ENCODE data around the gene RHO. TPM values are rescaled to one million over a fixed set of nuclear protein-coding genes. Genes with fewer than 3 reads are reported as not detected.
"Not testable (repeated sequence)": the region's sequence is repeated elsewhere in the genome, so short reads cannot be mapped to it uniquely, and the experiment has no call there.

Gene RHO
- total RNA-seq, 1 donor from 2014 or later = not detected

DNA sequence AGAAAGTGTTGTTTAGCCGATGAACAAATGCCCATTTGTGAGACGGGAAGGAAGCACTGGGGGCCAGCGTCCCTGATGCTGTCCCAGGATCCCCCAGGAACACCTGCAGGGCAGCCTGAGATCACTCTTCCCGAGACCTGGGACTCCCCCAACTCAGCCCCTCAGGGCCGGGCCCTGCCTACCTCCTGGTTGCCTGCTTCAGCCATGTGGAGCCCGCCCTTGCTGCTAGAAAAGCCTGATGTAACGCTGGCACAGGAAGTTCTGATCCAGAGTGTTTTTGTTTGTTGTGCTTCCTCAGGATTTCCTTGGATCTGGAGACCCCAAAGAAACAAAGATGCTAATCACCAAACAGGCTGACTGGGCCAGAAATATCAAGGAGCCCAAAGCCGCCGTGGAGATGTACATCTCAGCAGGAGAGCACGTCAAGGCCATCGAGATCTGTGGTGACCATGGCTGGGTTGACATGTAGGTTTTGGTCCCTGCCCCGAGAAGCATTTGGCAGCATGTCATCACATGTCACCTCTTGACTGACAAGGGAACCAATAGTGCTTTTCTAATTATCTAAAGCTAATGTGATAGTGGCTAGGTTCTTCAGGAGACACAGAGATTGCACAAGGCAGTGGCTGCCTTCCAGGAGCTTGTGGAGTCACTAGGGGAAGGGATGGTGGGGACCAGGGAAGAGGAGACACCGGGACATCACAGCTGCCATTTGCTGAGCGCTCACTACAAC, 28.7 kb upstream of the RHO start:
- DNase-seq (ENCODE audit: low read depth) = not testable (repeated sequence)

DNA sequence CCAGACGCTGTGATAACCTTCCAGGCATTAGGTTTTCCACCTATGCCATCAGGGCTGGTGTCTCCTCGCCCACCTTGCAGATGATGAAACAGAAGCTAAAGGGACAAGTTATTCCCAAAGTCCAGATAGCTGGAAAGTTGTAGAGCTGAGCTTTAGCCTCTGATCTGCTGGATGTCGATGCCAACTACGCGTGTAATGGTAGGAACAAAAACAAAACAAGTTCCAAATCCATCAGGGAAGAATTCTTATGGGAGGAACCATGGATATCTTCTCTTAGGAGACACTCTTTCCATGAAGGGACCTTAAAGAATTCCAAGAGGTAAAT, 28.1 kb upstream of the RHO start:
- DNase-seq (ENCODE audit: low read depth) = no peak

DNA sequence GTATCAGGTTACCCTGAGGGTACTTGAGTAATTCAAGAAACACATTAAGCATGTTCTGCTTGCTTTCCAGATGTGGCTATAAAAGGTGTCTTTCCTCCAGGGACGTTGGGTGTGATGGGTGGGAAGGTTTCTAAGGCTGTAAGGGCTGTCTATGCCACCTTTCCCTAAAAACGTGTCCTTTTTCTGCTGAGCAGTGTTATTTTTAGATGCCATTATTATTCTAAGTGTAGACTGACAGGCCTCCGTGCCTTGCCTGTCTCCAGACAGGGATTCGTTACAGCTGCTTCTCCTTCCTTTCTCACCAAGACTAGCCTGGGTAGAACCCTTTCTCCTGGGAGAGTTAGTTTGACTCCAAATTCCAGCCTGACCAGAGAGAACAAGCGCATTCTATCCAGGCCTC, 26.8 kb upstream of the RHO start:
- no peak for DNase-seq (ENCODE audit: low read depth)

DNA sequence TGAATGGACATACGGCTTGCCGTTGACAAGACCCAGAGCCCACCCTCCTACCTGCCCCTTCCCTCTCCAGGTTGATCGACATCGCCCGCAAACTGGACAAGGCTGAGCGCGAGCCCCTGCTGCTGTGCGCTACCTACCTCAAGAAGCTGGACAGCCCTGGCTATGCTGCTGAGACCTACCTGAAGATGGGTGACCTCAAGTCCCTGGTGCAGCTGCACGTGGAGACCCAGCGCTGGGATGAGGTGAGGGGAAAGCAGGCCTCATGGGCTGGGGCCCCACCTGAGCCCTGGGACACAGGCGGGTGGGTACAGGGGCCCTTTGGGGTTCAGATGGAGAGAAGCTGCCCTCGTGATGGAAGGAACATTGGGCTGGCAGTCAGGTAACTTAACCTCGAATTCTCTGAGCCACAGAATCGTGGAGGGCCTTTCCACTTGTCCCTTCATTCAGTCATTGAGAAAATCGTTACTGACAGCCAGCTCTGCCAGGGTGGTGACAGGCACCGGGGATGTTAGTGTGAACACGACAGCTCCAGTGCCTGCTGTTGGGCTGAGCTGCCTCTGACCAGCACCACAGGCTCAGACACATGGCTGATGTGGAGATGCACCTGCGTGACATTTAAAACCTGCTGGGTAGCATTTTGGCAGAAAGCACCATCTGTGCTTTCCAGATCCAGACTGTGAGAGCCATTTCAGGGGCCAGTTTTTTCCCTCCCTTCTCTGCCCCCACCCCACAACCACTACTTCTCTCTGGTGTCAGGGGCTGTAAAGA, 25.6 kb upstream of the RHO start:
- no peak for DNase-seq (ENCODE audit: low read depth)

DNA sequence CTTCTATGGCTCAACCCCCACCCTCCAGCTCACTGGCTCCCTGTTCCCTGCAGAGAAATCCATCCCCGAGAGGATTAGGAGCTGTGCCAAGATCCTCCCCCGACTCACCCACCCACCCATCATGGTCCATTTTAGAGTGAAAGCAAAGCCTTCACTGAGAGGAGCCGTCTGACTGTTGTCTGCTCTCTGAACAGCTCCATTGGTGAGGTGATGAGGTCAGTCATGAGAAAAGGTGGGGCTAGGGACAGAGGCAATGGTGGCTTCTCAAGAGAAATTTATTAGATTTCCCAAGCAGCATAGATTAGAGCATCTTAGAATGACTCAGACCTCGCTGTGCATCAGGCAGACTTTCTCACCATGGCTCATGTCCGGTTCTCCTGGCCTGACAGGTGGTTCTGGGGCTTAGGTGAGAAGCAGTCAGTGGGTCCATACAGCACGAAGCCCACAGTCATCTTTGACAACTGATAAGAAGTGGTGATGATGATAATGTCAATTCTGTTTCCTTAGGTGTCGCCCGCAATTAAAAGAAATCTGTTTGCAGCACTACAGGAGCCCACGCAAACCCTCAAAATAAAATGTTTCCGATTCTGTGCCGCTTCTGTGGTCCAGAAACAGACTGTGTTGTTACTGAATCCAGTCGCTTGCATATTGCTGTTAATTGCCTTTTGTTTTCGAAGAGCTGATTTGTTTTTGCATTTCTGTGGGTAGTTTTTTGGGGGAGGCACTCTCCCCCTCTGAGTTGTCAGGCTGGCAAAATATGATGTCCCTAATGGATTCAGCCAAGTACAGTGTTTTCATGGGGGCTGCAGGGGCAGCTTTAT, 24.8 kb upstream of the RHO start:
- no peak for DNase-seq (ENCODE audit: low read depth)

DNA sequence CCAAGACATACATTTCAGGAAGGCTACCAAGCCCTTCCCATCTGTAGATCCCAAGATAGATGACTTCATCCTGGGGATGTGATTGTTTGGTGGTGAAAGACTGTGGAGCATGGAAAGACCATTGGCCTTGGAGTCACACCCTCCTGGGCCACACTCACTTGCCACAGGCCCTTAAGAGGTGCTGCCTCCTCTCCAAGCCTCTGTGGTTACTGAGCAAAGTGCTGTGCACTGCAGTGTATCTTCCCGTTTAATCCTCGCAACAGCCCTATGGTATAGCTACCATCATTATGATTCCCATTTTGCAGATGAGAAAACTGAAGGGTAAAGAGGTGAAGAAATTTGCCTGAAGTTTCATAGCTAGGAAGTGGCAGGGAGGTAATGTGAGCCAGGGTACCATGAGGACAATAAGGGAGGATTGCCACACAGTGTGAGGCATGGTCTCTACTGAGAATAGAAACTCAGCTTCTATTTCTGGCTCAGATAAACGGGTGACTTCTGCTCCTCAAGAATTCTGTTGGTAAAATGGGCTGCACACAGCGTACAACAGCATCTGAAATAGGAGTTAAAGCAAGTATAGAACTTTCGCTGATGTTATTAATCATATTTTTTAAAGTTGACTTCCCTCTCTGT, 23.9 kb upstream of the RHO start:
- DNase-seq (ENCODE audit: low read depth) = peak; percentile 69

DNA sequence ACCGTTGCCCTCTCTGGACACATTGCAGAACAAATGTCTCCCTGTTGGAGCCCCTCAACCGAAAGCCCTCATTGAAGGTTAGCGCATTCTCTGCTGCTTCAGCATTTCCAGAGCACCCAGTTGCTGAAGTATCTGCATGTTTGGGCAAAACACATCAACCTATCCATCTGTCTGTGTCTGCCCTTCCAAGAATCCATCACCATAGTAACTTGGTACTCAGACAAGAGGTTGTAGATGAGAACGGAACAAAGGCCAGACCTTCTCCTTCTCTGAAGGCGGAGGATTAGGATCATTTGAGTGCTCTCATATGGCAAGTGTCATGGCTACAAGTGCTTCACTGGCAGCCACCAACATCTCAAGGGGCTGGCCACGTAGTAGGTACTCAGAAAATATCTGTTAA, 23.1 kb upstream of the RHO start:
- DNase-seq (ENCODE audit: low read depth) = no peak

DNA sequence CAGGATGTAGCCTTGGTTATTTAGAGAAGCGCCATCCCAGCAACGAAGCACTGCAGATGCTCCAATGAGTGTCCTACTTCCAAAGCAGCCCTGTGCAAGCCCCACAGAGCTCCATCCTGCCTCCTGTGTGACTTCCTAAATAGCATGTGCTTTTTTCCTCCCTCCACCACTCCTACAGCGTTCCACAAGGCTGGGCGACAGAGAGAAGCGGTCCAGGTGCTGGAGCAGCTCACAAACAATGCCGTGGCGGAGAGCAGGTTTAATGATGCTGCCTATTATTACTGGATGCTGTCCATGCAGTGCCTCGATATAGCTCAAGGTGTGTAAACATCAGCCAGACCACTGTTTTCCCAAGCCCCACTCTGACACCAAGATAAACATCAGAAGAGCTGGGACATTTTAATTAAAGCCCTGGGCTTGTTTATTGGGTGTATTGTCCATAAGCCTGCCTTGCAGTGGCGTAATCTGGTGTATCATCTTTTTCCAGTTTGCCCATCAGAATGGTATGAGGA, 22.2 kb upstream of the RHO start:
- DNase-seq (ENCODE audit: low read depth) = no peak

DNA sequence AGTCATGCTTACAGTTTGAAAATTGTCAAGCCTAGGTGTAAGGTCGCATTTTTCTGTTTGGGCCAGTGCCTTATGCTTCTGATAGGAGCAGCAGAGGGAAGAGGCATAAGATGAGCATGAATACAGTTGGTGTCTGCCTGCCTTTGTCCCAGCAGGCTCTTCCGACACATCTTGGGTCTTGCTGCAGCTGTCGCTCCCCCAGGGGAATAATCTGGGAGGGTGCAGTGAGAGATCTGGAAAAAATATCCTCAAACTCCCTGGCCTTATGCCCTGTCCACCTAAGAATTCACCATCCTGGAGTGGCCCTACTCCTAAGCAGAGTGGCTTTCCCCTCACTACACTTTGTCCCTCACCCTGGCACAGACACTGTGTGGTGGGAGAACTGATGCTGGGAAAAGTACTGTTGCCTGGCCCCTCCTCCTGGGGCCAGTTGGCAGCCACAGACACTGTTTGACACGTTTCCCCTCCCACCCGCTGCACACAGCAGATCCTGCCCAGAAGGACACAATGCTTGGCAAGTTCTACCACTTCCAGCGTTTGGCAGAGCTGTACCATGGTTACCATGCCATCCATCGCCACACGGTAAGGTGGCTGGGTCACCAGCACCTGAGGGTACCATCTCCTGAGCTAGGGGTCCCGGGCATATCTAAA, 21.1 kb upstream of the RHO start:
- peak; percentile 75 for DNase-seq (ENCODE audit: low read depth)

DNA sequence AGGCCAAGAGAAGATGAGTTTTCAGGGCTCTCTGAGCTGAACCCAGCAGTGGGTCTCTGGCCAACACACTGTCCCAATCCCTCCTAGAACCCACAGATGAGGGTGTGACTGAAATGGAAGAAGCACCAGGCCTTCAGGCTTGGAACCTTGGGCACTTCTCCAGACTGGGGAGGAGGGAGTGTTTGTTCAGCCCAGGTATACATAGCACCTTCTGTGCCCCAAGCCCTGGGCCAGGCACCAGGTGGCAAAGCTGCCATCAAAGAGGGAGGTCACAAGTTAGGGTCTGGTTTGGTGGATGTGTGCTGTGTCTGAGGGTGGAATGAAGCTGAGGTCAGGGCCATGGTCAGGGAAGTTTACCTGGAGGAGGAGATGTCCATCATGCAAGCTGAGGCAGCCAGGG, 15.8 kb upstream of the RHO start:
- no peak for DNase-seq (ENCODE audit: low read depth)

DNA sequence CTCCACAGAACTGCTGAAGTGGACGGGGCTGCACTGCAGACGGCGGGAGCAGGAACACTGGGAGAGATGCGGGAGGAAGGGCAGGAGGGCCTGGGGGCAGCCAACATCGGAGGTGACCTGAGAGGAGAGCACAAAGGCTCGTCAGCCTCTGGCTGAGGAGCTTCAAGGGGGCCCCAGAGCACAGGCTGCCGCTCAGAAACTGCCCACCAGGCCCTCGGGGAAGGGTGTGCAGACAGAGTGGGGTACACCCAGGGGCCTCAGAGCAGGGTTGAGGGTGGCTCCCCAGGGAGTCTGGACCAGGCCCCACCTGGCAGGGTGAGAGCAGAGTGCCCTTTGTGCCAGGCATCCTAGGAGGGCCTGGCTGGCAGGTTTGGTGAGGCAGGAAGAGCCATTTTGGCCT, 14.7 kb upstream of the RHO start:
- no peak for DNase-seq (ENCODE audit: low read depth)

DNA sequence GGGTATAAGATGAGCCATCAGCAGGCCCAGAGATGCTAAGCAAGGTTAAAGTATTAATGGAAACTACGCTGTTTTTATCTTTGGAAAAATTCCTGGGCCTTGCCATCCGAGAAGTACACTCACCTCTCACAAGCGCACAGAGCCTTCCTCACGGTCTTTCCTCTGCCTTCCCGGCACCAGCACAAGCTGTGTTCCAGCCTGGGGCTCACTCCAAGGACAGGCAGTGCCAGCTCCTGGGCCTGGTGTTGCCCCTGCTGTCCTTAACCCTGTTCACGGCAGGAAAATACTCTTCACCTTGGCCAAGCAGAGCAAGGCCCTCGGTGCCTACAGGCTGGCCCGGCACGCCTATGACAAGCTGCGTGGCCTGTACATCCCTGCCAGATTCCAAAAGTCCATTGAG, 14.3 kb upstream of the RHO start:
- no peak for DNase-seq (ENCODE audit: low read depth)

DNA sequence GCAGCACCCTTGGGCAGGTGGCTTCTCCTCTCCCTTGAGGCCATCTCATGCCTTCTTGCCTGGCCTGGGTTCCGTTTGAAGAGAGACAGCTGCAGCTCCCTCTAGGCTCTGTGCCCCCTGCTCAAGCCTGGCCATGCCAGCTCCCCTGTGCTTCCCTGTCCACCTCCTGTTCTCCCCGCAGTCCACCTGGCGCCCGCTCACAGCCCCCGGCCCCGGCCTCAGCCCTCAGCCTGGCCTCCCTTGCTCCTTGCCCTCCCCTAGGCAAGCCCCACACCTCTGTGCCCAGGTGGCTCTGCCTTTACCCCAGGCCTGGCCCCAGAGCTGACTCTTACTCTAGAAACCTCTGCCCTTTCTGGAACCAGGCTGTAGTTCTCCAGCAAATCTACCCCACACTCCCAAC, 13.9 kb upstream of the RHO start:
- no peak for DNase-seq (ENCODE audit: low read depth)

DNA sequence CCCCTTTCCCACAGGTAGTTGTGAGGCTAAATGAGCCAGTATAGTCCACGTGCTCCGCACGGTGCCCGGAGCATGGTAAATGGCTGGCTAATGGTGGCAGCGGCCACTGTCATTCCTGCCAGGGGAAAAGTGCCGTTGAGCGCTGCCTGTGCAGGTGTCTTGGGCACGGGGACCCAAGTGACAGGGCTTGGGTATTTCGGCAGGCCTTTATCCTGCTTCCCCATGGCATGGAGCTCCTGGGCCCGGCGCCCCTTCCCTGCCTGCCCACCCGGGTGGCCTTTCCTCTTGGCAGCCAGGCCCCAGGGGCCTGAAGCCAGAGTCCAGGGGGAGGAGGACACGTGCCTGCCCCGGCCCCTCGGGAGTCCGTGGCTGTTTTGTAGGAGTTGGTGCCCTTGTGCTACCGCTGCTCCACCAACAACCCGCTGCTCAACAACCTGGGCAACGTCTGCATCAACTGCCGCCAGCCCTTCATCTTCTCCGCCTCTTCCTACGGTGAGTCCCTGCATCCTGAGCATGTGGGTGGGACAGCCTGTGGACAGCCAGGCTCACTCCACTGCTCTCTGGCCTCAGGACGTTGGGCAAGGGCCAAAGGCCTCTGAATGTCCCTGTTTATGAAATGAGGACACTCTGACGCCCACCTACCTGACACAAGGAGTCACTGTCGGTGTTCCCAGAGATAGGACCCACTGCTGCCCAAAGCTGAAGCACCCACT, 13.2 kb upstream of the RHO start:
- DNase-seq (ENCODE audit: low read depth) = not testable (repeated sequence)

DNA sequence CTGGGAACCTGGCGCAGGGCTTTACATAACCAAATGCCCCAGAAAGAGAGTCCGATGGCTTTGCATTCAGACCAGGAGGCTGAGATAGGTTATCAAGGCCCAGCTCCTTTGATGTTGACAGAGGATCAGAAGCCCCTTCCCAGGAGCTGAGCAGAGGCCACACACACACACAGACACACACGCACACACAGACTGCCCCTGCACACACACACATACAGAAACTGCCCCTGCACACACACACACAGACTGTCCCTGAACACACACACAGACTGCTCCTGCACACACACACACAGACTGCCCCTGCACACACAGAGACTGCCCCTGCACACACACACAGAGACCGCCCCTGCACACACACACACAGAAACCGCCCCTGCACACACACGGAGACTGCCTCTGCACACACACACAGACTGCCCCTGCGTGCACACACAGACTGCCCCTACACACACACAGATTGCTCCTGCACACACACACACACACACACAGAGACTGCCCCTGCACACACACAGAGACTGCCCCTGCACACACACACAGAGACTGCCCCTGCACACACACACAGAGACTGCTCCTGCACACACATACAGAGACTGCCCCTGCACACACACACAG, 12.5 kb upstream of the RHO start:
- not testable (repeated sequence) for DNase-seq (ENCODE audit: low read depth)

DNA sequence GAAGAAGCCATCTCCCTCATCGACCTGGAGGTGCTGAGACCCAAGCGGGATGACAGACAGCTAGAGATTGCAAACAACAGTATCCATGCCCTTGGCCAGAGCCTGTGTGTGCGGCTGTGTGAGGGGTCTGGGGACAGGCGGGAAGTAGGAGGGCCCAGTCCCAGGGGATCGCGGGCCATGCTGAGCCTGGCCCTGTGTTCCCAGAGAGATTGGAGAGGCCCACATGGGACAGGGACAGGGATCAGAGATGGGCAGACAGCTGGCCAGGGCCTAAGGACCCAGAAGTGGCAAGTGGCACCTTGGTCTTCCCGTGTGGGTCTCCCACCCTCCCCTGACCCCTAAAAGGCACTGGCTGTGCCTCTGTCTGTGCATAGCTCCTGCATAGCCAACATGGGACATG, 10.9 kb upstream of the RHO start:
- DNase-seq (ENCODE audit: low read depth) = no peak

DNA sequence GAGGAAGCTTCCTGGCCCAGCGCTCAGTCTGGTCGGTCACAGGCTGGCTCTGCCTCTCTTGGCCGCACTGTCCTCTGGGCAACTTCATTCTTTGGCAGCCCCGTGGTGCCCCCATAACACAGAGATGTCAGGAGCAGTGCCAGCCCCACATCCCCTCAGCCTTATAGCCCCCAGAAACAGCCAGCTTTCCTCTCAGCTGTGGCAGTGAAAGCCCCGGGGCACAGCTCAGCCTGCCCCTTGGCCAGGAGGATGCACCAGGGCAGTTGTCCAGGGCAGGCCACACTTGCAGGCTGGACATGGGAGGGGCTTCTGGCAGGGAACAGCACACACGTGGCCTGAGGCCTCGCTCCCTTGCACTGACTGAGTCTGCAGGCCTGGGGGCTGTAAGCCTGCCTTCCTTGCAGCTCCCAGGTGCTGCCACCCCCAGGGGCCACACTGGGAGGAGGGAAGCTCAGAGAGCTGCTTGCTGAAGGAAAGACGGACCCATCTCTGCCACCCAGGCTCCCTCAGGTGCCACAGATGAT, 10.3 kb upstream of the RHO start:
- no peak for DNase-seq (ENCODE audit: low read depth)

DNA sequence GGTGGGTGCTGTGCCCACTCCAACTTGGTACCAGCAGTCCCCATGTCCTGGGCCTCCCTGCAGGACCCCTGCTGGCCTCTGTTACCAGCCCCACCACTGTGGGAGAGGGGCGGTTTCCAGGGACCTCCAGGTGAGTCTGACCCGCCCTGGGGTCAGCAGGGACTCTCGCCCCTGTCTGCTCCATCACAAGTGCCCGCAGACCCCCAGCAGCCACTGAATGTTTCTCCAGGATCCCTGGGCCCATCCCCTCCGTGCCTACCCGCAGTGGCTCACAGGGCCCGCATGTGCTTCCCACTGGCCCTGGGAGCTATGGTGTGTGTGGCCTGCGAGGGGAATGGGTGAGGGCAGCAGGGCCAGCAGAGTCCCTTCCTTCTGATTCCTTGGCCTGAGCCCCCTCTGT, 9.9 kb upstream of the RHO start:
- DNase-seq (ENCODE audit: low read depth) = no peak

DNA sequence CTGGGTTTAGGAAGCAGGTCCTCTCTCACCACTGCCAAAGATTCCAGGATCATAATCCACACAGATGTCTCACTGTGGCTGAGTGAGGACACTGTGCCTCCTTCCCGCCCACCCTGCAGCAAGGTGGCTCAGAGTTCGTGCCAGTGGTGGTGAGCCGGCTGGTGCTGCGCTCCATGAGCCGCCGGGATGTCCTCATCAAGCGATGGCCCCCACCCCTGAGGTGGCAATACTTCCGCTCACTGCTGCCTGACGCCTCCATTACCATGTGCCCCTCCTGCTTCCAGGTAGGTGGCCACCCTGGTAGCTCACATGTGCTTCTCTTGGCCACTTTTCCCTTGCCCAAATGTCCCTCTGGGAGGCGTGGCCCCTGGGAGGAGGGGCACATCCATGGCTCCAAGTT, 9.0 kb upstream of the RHO start:
- no peak for DNase-seq (ENCODE audit: low read depth)

Data from myocyte (in vitro differentiated cells).